Stimulated activated CD8-positive, alpha-beta memory T cell treated with anti-CD3 and anti-CD28 coated beads, Interleukin-15, amount 100 ng/mL, for 24 hours (primary cell): ENCODE measurements around the gene VAV2.

Source experiments
- DNase-seq: peaks from one replicate; pipeline ENCODE4 v3.0.0-alpha.2; 2020; ENCODE audit warnings: low read depth

The VAV2 gene, protein sequence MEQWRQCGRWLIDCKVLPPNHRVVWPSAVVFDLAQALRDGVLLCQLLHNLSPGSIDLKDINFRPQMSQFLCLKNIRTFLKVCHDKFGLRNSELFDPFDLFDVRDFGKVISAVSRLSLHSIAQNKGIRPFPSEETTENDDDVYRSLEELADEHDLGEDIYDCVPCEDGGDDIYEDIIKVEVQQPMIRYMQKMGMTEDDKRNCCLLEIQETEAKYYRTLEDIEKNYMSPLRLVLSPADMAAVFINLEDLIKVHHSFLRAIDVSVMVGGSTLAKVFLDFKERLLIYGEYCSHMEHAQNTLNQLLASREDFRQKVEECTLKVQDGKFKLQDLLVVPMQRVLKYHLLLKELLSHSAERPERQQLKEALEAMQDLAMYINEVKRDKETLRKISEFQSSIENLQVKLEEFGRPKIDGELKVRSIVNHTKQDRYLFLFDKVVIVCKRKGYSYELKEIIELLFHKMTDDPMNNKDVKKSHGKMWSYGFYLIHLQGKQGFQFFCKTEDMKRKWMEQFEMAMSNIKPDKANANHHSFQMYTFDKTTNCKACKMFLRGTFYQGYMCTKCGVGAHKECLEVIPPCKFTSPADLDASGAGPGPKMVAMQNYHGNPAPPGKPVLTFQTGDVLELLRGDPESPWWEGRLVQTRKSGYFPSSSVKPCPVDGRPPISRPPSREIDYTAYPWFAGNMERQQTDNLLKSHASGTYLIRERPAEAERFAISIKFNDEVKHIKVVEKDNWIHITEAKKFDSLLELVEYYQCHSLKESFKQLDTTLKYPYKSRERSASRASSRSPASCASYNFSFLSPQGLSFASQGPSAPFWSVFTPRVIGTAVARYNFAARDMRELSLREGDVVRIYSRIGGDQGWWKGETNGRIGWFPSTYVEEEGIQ

GRCh38 chr9:133991964-133992779 lies at the start of gene VAV2:
Gene VAV2, minus strand, starts transcription at chr9:133992324. Its CDS starts 46 bp downstream, at chr9:133992278.
- no peak for DNase-seq

GRCh38 chr9:134041649-134041962 lies 49.5 kb upstream of the VAV2 start:
- DNase-seq: no peak

DNA sequence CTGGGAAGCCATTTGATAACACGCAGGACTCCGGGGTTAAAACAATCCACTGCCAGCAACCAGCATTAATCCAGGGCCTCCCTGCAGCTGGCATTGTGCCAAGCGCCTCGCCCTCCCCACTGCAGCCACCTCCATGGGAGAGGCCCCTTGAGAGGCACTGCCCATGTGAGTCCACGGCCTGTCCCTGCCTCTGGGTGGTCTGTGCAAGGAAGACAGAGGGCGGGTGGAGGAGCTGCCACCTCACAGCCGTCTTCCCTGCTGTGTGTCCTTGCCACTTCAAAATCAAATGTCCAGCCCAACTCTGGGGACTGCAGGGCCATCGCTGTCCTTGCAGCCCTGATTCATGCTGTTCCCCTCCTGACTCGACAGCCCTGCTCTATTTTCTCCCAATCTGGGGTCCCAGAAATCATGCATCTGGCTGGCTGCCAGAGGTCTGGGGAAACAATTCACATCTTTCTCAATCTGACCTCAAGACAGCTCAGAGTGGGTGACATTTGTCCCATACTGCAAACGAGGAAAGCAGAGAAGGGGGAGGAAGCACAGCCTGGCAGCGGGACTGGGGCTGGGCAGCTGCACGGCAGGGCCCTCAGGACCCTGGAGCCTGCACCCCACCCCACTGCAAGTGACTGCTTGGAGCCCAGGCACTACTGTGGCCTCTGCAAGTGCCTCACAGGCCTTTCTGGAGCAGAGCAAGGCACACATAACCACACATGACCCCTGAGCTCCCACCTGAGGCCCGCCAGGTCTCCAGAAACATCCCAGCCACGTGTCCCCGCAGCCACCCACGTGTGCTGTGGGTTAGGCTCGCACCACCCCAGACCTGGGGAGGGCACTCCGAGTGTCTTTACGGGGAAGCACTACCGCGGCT lies 48.9 kb upstream of the VAV2 start:
- no peak for DNase-seq

- no peak for DNase-seq
These were observed 48.0 kb upstream of the VAV2 start for GRCh38 chr9:134040176-134040565.

GRCh38 chr9:134039386-134040175 lies 47.5 kb upstream of the VAV2 start:
- DNase-seq: no peak

DNA sequence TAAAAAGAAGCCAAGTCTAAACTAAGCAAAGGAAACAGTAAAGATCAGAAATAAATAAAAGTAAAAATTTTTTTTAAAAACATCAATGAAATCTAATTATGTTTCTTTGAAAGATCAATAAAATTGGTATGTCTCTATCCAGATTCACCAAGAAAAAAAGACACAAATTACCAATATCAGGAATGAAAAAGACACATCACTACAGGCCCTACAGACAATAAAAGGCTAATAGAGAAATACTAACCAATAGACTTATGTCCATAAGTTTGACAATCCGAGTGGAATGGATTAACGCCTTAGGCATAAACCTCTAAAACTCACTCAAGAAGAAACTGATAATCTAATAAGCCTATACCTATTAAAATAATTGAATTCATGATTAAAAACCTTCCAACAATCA lies 45.5 kb upstream of the VAV2 start:
- no peak for DNase-seq

GRCh38 chr9:134036130-134036529 lies 44.0 kb upstream of the VAV2 start:
- DNase-seq: no peak

DNA sequence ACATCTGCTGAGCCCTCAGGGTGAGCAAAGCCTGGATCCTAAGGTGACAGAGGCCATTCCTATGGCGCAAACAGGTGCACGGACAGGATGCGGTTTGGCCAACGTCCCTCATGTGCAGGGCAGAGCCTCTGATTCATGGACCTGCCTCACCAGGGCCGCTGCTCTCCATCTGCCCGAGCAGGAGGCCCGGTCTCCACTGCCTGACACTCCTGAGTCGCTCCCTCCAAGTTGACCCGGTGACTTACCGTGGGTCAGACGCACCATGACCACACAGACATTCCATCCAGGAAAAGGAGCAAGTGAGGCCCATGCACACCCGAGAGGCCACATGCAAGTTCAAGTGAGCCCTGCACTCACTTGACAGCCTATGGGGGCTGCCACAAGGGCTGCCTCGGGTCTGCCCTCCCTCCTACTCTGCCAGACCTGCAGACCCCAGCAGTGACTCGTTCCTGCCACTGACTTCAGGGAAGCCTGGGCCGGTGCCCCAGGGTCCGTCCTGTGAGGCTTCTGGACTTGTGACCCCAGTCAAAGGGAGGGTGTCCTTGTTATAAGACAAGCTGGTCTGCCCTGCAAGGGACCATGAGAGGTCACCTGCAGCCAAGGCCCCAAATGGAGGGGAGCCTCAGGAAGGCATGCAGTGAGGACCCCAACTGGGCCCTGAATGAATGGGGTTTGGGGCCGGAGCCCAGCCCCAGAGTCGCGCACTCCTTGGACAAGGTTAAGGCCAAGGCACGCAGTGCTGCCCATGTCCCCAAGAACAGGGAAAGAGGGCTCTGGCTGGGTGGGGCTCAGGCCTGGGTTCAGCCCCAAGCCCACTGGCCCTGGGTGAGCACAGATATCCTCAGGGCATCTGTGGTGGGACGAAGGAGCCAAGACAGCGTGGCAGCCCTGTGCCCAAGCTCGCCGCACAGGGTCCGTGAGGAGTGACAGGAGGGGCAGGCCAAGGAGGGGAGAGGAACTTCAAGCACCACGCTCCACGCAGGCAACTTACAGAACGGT lies 43.2 kb upstream of the VAV2 start:
- DNase-seq: no peak

DNA sequence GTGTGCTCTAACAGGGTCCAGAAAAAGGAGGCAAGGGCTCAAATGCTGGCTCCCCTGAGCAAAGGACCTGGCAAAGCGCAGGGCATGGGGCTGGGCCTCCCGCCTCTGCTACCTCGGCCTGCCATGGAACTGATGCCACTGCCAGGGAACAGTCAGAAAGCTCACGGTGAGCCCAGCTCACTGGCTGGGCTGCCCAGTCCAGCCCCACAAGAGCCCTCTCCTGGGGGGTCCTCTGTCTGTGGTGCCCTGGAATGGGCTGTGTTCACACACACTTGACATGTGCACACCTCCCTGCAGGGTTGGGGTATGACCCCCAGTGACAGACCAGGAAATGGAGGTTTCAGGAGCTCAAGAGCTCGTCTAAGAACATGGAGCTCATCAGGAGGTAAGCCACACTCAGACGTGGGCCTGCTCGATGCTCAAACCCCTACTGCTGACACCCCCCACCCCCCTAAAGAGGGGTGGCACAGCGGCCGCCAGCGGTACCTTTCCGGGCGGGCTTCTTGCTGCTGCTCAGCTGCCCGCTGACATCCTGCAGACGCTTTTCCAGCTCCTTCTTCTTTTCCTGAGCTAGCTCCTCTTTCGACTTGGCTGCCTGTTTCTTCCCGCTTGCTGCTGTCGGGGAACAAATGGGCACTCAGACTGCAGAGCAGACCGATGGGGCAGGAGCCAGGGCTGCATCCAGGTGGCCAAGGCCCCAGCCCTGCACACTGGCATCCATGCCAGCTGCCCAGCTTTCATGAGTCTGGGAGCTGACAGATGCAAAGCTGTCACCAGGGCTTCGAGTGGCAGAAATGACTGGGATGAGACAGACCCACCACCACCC lies 42.3 kb upstream of the VAV2 start:
- no peak for DNase-seq

DNA sequence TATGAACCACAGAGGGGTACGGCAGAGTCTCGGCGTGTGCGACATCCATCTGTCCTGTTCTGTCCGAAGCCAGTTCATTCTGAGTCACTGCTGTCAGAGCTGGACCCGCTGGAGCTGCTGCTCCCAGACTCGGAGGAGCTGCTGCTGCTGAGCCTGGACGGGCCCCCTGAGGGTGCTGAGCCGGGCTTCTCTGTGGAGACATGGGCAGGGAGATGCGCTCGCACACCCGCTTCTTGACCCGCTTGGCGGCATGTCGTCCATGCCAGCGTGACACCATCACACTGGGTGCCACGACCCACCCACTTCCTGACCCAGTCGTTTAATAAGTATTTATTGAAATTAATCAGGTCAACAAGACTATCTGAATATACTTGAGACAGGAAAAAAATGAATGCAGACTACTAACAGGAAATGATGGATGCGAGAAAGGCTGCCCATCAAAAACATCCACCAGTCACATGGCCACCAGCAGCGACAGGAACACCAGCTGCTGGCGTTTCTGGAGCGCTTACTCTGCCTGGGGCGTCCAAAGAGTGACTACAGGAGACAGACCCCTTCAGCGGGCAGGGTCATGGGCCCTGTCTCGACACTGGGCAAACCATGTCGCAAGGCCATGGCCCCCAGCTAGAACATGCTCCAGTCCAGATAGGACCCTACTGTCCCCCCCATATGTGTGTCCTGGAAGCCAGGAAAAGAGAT lies 41.5 kb upstream of the VAV2 start:
- no peak for DNase-seq

- DNase-seq: no peak
These were observed 40.5 kb upstream of the VAV2 start for GRCh38 chr9:134032456-134033222.

DNA sequence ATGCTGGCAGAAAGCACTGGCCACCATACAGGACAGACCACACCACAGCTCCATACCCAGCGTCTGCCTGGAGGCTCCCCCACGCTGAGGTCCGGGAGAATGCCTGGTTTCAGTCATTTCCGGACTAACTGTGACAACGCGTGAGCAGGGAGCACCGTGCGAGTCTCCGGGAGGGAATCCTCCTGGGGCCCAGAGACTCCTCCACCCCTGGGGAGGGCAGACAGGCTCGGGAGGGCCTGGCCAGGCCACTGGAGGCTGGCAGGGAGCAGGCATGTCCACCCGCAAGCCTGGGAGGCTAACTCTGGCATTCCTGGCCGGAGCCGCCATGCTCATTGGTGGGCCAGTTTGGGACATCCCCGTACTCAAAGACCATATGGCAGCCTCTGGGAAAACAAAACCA lies 39.7 kb upstream of the VAV2 start:
- DNase-seq: no peak

DNA sequence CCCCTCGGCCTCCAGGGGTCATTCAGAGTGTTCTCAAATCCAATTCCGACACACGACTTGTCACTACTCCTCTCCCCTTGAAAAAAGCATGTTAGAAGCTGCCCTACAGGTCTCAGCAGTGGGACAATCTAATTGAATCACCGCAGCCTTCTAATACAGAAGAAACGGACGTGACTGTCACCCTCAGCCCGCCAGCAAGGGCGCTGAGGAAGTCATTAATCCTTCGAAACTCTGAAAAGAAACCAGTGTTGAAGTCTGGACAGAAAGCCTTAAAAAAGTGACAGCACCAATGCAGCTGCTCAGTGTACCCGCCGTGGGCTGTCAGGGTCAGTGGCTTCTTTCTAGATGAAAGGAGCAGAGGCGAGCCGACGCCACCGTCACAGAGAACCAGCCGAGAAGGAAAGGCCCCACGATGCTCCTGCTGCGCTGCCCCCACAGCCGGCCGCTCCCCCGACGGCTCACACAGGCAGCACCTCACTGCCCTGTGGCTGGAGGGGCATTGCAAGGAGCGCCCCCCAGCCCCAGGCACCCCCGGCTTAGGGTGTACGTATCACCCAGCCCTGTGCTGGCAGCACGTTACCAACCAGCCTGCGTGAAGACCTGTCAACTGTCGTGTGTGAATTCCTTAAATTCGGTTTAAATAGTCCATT lies 38.8 kb upstream of the VAV2 start:
- DNase-seq: no peak

- DNase-seq: no peak
These were observed 37.4 kb upstream of the VAV2 start for GRCh38 chr9:134029248-134030226.

DNA sequence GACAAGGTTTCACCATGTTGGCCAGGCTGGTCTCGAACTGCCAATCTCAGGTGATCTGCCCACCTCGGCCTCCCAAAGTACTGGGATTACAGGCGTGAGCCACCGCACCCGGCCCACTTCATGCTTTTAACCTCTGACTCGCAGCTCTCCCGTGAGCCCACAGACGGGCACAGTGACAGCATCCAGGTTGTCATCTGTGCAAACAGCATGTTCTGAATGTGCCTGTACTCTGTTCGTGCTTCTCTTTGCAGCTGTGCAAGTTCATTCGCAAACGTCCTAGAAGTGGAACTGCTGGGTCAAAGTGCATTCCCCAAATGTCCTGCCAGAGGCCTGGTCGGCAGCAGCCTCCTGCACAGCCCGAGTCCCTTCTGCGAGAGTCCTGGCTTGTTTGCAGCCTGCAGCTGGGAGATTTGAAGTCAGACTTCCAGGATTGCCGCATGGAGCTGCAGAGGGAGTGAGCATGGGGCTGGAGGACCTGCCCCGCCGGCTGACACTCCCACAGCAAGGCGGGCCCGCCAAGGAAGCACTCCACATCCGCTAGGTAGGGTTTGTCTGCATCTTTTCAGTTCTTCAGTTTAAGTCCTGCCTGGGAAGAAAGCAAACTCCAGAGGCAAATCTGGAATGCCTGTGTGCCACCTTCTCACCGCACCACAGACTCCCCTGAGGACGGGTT lies 36.6 kb upstream of the VAV2 start:
- DNase-seq: no peak
